GM23248 (cell line): ENCODE results near the gene NUFIP1.

ENCODE experiments used
- EZH2 ChIP-seq: fragments of 200-600 bp; sonication (generic); IDR thresholded peaks from 2 replicates; pipeline ENCODE4 v1.6.1; 2018; ENCODE audit warnings: antibody characterized with exemption, mild to moderate bottlenecking; ENCODE audit not compliant: insufficient read depth, poor library complexity, severe bottlenecking
- EZH2phosphoT487 ChIP-seq: fragments of 200-600 bp; sonication (generic); IDR thresholded peaks from 2 replicates; pipeline ENCODE4 v1.6.1; 2018; ENCODE audit warnings: antibody characterized with exemption, moderate library complexity, mild to moderate bottlenecking, low read depth; ENCODE audit not compliant: insufficient read depth

GRCh38 chr13:45024847-45025246, 35.6 kb upstream of the NUFIP1 start:
- TF ChIP-seq EZH2 (no peak), EZH2phosphoT487 (no peak)
